Measurements from ENCODE around the gene CATSPERD.

Gene CATSPERD

GRCh38 chr19:5817218-5817617, 96.8 kb downstream of the CATSPERD start:
- no peak overlapping the region for H3K27ac ChIP-seq (ENCODE audit: low read depth, low read length)
- no peak overlapping the region for H3K4me3 ChIP-seq (ENCODE audit: low read length)
- H3K27me3 ChIP-seq (ENCODE audit: insufficient read depth, low read length): no peaks in the 10 kb centered on the region
- WGBS: 96% methylated on average over 2 of the region's 2 CpGs
- no peak overlapping the region for H3K9ac ChIP-seq (ENCODE audit: low read depth, low read length)
- H3K9me3 ChIP-seq (ENCODE audit: insufficient read depth, low read depth, low read length): no peaks in the 10 kb centered on the region
- no peaks in the 10 kb centered on the region for H3K36me3 ChIP-seq (ENCODE audit: insufficient read depth, low read length)
- H3K4me1 ChIP-seq (ENCODE audit: insufficient read depth, low read length): no peaks in the 10 kb centered on the region

GRCh38 chr19:5818594-5818993, 98.2 kb downstream of the CATSPERD start:
- H3K36me3 ChIP-seq (ENCODE audit: insufficient read depth, low read length): no peaks in the 10 kb centered on the region
- H3K27ac ChIP-seq (ENCODE audit: low read depth, low read length): no peak overlapping the region
- H3K9me3 ChIP-seq (ENCODE audit: insufficient read depth, low read depth, low read length): no peaks in the 10 kb centered on the region
- H3K4me3 ChIP-seq (ENCODE audit: low read length): no peak overlapping the region
- WGBS: 95% methylated on average over 10 of the region's 10 CpGs
- no peaks in the 10 kb centered on the region for H3K4me1 ChIP-seq (ENCODE audit: insufficient read depth, low read length)
- H3K9ac ChIP-seq (ENCODE audit: low read depth, low read length): no peak overlapping the region
- no peaks in the 10 kb centered on the region for H3K27me3 ChIP-seq (ENCODE audit: insufficient read depth, low read length)

- H3K27ac ChIP-seq (ENCODE audit: low read depth, low read length): no peak overlapping the region
Observed at GRCh38 chr19:5820785-5821184, 100.3 kb downstream of the CATSPERD start.

GRCh38 chr19:5821521-5822180, 101.2 kb downstream of the CATSPERD start:
- Histone ChIP-seq H3K4me1 (ENCODE audit: insufficient read depth, low read length) (peaks cover 3% of the 10 kb centered on the region; the same call in 1 of the 2 replicates), H3K27ac (ENCODE audit: low read depth, low read length) (no peak overlapping the region), H3K36me3 (ENCODE audit: insufficient read depth, low read length) (no peaks in the 10 kb centered on the region), H3K9ac (ENCODE audit: low read depth, low read length) (no peak overlapping the region), H3K9me3 (ENCODE audit: insufficient read depth, low read depth, low read length) (no peaks in the 10 kb centered on the region), H3K27me3 (ENCODE audit: insufficient read depth, low read length) (no peaks in the 10 kb centered on the region), H3K4me3 (ENCODE audit: low read length) (no peak overlapping the region)
- WGBS: 78% methylated on average over 8 of the region's 8 CpGs

More at GRCh38 chr19:5820785-5821184, 100.3 kb downstream of the CATSPERD start:
- H3K9ac ChIP-seq (ENCODE audit: low read depth, low read length): no peak overlapping the region
- no peaks in the 10 kb centered on the region for H3K4me1 ChIP-seq (ENCODE audit: insufficient read depth, low read length)
- 78% methylated on average over 6 of the region's 6 CpGs for WGBS
- H3K36me3 ChIP-seq (ENCODE audit: insufficient read depth, low read length): no peaks in the 10 kb centered on the region
- H3K9me3 ChIP-seq (ENCODE audit: insufficient read depth, low read depth, low read length): no peaks in the 10 kb centered on the region
- H3K4me3 ChIP-seq (ENCODE audit: low read length): no peak overlapping the region
- no peaks in the 10 kb centered on the region for H3K27me3 ChIP-seq (ENCODE audit: insufficient read depth, low read length)

GRCh38 chr19:5822181-5822844, 101.9 kb downstream of the CATSPERD start:
- Histone ChIP-seq H3K4me3 (ENCODE audit: low read length) (no peak overlapping the region), H3K9me3 (ENCODE audit: insufficient read depth, low read depth, low read length) (no peaks in the 10 kb centered on the region), H3K36me3 (ENCODE audit: insufficient read depth, low read length) (no peaks in the 10 kb centered on the region), H3K27me3 (ENCODE audit: insufficient read depth, low read length) (no peaks in the 10 kb centered on the region), H3K9ac (ENCODE audit: low read depth, low read length) (no peak overlapping the region), H3K4me1 (ENCODE audit: insufficient read depth, low read length) (peaks cover 3% of the 10 kb centered on the region; the same call in 1 of the 2 replicates), H3K27ac (ENCODE audit: low read depth, low read length) (no peak overlapping the region)
- WGBS: 88% methylated on average over 30 of the region's 30 CpGs

GRCh38 chr19:5823579-5824281, 103.3 kb downstream of the CATSPERD start:
- WGBS: 83% methylated on average over 30 of the region's 30 CpGs
- peaks cover 3% of the 10 kb centered on the region; the same call in 1 of the 2 replicates for H3K4me1 ChIP-seq (ENCODE audit: insufficient read depth, low read length)
- H3K4me3 ChIP-seq (ENCODE audit: low read length): no peak overlapping the region
- no peaks in the 10 kb centered on the region for H3K27me3 ChIP-seq (ENCODE audit: insufficient read depth, low read length)
- H3K9me3 ChIP-seq (ENCODE audit: insufficient read depth, low read depth, low read length): no peaks in the 10 kb centered on the region
- no peak overlapping the region for H3K9ac ChIP-seq (ENCODE audit: low read depth, low read length)
- no peak overlapping the region for H3K27ac ChIP-seq (ENCODE audit: low read depth, low read length)
- H3K36me3 ChIP-seq (ENCODE audit: insufficient read depth, low read length): no peaks in the 10 kb centered on the region

- Histone ChIP-seq H3K9me3 (ENCODE audit: insufficient read depth, low read depth, low read length) (no peaks in the 10 kb centered on the region), H3K36me3 (ENCODE audit: insufficient read depth, low read length) (no peaks in the 10 kb centered on the region), H3K4me3 (ENCODE audit: low read length) (no peak overlapping the region)
Observed at GRCh38 chr19:5824751-5825150, 104.3 kb downstream of the CATSPERD start.

GRCh38 chr19:5825178-5825577, 104.7 kb downstream of the CATSPERD start:
- Histone ChIP-seq H3K9ac (ENCODE audit: low read depth, low read length) (no peak overlapping the region), H3K4me1 (ENCODE audit: insufficient read depth, low read length) (peaks cover 3% of the 10 kb centered on the region; the same call in 1 of the 2 replicates), H3K27me3 (ENCODE audit: insufficient read depth, low read length) (no peaks in the 10 kb centered on the region), H3K9me3 (ENCODE audit: insufficient read depth, low read depth, low read length) (no peaks in the 10 kb centered on the region), H3K27ac (ENCODE audit: low read depth, low read length) (no peak overlapping the region), H3K4me3 (ENCODE audit: low read length) (no peak overlapping the region), H3K36me3 (ENCODE audit: insufficient read depth, low read length) (no peaks in the 10 kb centered on the region)
- 95% methylated on average over 21 of the region's 21 CpGs for WGBS

More at GRCh38 chr19:5824751-5825150, 104.3 kb downstream of the CATSPERD start:
- Histone ChIP-seq H3K4me1 (ENCODE audit: insufficient read depth, low read length) (peaks cover 3% of the 10 kb centered on the region; the same call in 1 of the 2 replicates), H3K27me3 (ENCODE audit: insufficient read depth, low read length) (no peaks in the 10 kb centered on the region), H3K9ac (ENCODE audit: low read depth, low read length) (no peak overlapping the region), H3K27ac (ENCODE audit: low read depth, low read length) (no peak overlapping the region)
- 89% methylated on average over 10 of the region's 10 CpGs for WGBS

GRCh38 chr19:5826531-5827341, 106.3 kb downstream of the CATSPERD start:
- Histone ChIP-seq H3K36me3 (ENCODE audit: insufficient read depth, low read length) (no peaks in the 10 kb centered on the region), H3K27me3 (ENCODE audit: insufficient read depth, low read length) (no peaks in the 10 kb centered on the region), H3K9me3 (ENCODE audit: insufficient read depth, low read depth, low read length) (no peaks in the 10 kb centered on the region), H3K4me1 (ENCODE audit: insufficient read depth, low read length) (peaks cover 3% of the 10 kb centered on the region; the same call in 1 of the 2 replicates), H3K27ac (ENCODE audit: low read depth, low read length) (no peak overlapping the region), H3K9ac (ENCODE audit: low read depth, low read length) (no peak overlapping the region), H3K4me3 (ENCODE audit: low read length) (peak overlapping the region; percentile 81)
- 29% methylated on average over 24 of the region's 24 CpGs for WGBS

- Histone ChIP-seq H3K9me3 (ENCODE audit: insufficient read depth, low read depth, low read length) (no peaks in the 10 kb centered on the region), H3K27ac (ENCODE audit: low read depth, low read length) (peak overlapping the region; percentile 81; the same call in 1 of the 2 replicates), H3K36me3 (ENCODE audit: insufficient read depth, low read length) (no peaks in the 10 kb centered on the region), H3K4me3 (ENCODE audit: low read length) (peak overlapping the region; percentile 81), H3K4me1 (ENCODE audit: insufficient read depth, low read length) (peaks cover 3% of the 10 kb centered on the region; the same call in 1 of the 2 replicates), H3K9ac (ENCODE audit: low read depth, low read length) (peak overlapping the region; percentile 81), H3K27me3 (ENCODE audit: insufficient read depth, low read length) (no peaks in the 10 kb centered on the region)
- 16% methylated on average over 36 of the region's 37 CpGs for WGBS
Observed at GRCh38 chr19:5827342-5827890, 107.0 kb downstream of the CATSPERD start.

All from HUES64 (cell line).